Stimulated activated naive B cell treated with anti-CD40 and anti-IgM and Interleukin-4, amounts not matched to agents 10 μg/mL and 1 μg/mL and 100 μg/mL, for 72 hours (primary cell): ENCODE measurements around the gene ATRNL1.
"Not testable (repeated sequence)": the region's sequence is repeated elsewhere in the genome, so short reads cannot be mapped to it uniquely, and the experiment has no call there.

Experiments
- ATAC-seq, 2 donors: fragments of 150-1000 bp; cut with Tn5 transposase; replicated peaks; 2 replicates each; pipeline ENCODE4 v1.10.0; 2021; ENCODE audit warnings: moderate library complexity in 1 of 2
- DNase-seq: peaks from one replicate; pipeline ENCODE4 v3.0.0; 2021
- H3K27ac Mint-ChIP-seq: one replicate; pipeline ENCODE4 v1.8.0; 2022; ENCODE audit warnings: mild to moderate bottlenecking, mixed read lengths
- H3K27me3 Mint-ChIP-seq, 2 donors: one replicate each; pipeline ENCODE4 v1.8.0; 2022; ENCODE audit warnings: mixed read lengths in 2 of 2
- H3K36me3 Mint-ChIP-seq, 2 donors: one replicate each; pipeline ENCODE4 v1.8.0; 2022; ENCODE audit warnings: mixed read lengths in 2 of 2, mild to moderate bottlenecking in 1 of 2
- H3K4me1 Mint-ChIP-seq, 2 donors: one replicate each; pipeline ENCODE4 v1.8.0; 2022; ENCODE audit warnings: mixed read lengths in 2 of 2, mild to moderate bottlenecking in 1 of 2
- H3K4me3 Mint-ChIP-seq, 2 donors: one replicate each; pipeline ENCODE4 v1.8.0; 2022; ENCODE audit warnings: mild to moderate bottlenecking in 2 of 2, mixed read lengths in 2 of 2, moderate library complexity in 1 of 2
- H3K9me3 Mint-ChIP-seq, 2 donors: one replicate each; pipeline ENCODE4 v1.8.0; 2022; ENCODE audit warnings: mixed read lengths in 2 of 2, mild to moderate bottlenecking in 1 of 2

ATRNL1 gene

DNA sequence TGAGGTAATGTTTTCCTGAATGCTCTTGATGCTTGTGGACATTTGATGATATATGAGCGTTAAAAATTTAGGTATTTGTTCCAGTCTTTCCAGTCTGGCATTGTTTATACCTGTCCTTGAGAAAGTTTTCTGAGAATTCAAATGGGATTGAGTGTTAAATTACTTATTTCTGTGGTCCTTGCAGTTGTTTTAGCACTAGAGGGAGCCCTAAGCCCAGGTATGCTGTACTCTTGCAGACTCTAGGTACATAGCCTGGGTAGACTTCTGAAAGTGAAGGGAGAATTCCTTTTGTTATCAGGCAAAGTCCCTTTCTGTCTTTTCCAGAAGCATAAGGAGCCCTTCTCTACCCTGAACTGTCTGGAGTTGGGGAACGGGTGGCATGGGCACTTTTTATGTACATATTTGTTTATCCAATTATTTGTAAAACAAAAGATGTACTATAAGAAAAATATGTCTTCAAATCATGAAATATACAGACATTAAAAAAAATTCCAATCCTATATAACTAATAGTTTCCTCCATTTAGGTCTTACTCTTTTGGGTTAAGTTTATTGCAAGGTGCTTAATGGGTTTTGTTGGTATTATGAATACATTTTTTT is 262.1 kb downstream of the ATRNL1 start:
- no peak overlapping the region for H3K4me3 Mint-ChIP-seq
- ATAC-seq = peak; percentile 60 to 66

GRCh38 chr10:115367920-115368319 is 274.8 kb downstream of the ATRNL1 start:
- not testable (repeated sequence) for H3K4me1 Mint-ChIP-seq, H3K27ac Mint-ChIP-seq, ATAC-seq

More for the DNA sequence above, 262.1 kb downstream of the ATRNL1 start:
- peak; percentile 9 for DNase-seq
- Mint-ChIP-seq H3K36me3 (no peaks in the 10 kb centered on the region), H3K27ac (no peak overlapping the region), H3K9me3 (no peaks in the 10 kb centered on the region), H3K4me1 (no peaks in the 10 kb centered on the region), H3K27me3 (no peaks in the 10 kb centered on the region)

DNA sequence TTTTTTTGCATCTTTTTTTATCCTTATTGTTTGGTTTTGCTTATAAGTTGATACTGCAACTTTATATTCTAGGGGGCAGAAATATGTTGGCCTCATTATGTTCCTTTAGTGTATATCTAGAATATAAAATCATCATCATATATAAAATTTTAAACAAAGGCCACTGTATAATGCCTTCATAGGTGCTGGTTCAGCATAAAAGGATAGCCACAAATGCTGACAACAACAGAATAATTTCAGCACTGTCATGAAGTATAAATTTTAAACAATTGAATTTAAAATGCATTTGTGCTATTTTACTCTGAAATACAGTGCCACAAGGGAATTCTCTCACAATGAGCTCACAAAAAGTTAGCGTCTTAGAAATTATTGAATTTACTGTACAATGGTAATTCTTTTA is 285.9 kb downstream of the ATRNL1 start:
- DNase-seq (no peak), ATAC-seq (no peak)
- Mint-ChIP-seq H3K9me3 (peaks cover 4 to 7% of the 10 kb centered on the region in 2 donors), H3K27ac (no peak overlapping the region), H3K4me3 (no peak overlapping the region), H3K4me1 (no peaks in the 10 kb centered on the region), H3K36me3 (no peaks in the 10 kb centered on the region), H3K27me3 (no peaks in the 10 kb centered on the region)

More at GRCh38 chr10:115367920-115368319, 274.8 kb downstream of the ATRNL1 start:
- peaks cover 13 to 18% of the 10 kb centered on the region in 2 donors for H3K9me3 Mint-ChIP-seq
- not testable (repeated sequence) for H3K27me3 Mint-ChIP-seq, H3K36me3 Mint-ChIP-seq, DNase-seq, H3K4me3 Mint-ChIP-seq

DNA sequence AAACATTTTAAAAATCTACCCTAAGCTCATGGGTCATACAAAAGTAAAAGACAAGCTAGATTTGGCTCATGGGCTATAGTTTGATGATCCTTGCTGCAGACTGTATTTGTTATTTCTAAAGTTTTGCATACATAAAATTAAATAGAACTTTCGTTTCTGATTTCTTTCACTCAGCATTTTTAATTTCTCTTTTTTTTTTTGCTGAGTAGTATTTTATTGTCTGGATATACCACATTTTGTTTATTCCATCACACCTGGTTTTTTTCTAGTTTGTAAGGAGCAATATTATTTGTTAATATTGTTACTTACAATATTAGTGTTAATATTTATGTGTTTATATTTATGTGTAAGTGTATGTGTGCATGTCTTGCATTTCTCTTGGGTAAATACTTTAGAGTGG is 291.5 kb downstream of the ATRNL1 start:
- DNase-seq = no peak
- no peaks in the 10 kb centered on the region for H3K27me3 Mint-ChIP-seq
- no peaks in the 10 kb centered on the region for H3K36me3 Mint-ChIP-seq
- no peak overlapping the region for H3K4me3 Mint-ChIP-seq
- no peaks in the 10 kb centered on the region for H3K4me1 Mint-ChIP-seq
- ATAC-seq = no peak
- no peaks in the 10 kb centered on the region for H3K9me3 Mint-ChIP-seq
- no peak overlapping the region for H3K27ac Mint-ChIP-seq

DNA sequence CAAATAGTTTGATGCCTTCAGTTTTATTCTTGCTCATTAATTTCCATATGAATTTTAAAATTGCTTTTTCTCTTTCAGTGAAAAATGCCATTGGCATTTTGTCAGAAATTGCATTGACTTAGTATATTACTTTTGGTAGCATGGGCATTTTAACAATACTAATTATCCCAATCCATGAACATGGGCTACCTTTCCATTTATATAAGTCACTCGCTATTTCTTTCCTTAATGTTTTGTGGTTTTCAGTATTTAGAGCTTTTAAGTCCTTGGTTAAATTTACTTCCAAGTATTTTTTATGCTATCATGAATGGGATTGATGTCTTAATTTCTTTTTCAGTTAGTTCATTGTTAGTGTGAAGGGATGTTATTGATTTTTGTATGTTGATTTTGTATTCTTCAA is 297.4 kb downstream of the ATRNL1 start:
- ATAC-seq (no peak), DNase-seq (no peak)
- H3K4me3 Mint-ChIP-seq = no peak overlapping the region
- no peak overlapping the region for H3K27ac Mint-ChIP-seq
- H3K9me3 Mint-ChIP-seq = no peaks in the 10 kb centered on the region
- H3K27me3 Mint-ChIP-seq = no peaks in the 10 kb centered on the region
- H3K36me3 Mint-ChIP-seq = no peaks in the 10 kb centered on the region
- H3K4me1 Mint-ChIP-seq = no peaks in the 10 kb centered on the region

DNA sequence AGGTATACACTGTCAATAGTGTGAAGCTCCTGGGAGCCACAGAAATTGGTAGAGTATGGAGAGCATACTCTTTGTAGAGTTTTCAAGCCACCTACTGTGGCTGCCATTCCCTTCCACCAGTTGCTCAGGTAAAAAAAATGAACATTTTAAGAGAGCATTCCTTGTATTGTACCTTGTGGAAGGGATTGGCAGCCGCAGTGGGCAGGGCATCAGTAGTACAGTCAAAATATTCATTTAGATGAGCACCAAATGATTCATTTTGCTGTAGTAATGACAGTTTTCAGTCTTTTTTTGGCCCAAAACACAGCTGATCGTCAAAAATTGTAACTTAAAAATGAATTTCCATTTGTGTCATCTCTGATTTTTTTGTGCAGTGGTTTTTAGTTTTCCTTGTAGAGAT is 304.9 kb downstream of the ATRNL1 start:
- no peaks in the 10 kb centered on the region for H3K4me1 Mint-ChIP-seq
- H3K36me3 Mint-ChIP-seq = no peaks in the 10 kb centered on the region
- ATAC-seq (no peak), DNase-seq (no peak)
- no peak overlapping the region for H3K27ac Mint-ChIP-seq
- H3K9me3 Mint-ChIP-seq = peaks cover 2 to 4% of the 10 kb centered on the region in 2 donors
- H3K4me3 Mint-ChIP-seq = no peak overlapping the region
- no peaks in the 10 kb centered on the region for H3K27me3 Mint-ChIP-seq

- DNase-seq (no peak), ATAC-seq (no peak)
- H3K27me3 Mint-ChIP-seq = no peaks in the 10 kb centered on the region
- no peaks in the 10 kb centered on the region for H3K4me1 Mint-ChIP-seq
- no peak overlapping the region for H3K27ac Mint-ChIP-seq
- no peaks in the 10 kb centered on the region for H3K36me3 Mint-ChIP-seq
- no peak overlapping the region for H3K4me3 Mint-ChIP-seq
- H3K9me3 Mint-ChIP-seq = peaks cover 3 to 4% of the 10 kb centered on the region in 2 donors
Observed at GRCh38 chr10:115402699-115403098, 309.5 kb downstream of the ATRNL1 start.

GRCh38 chr10:115405838-115406237 is 312.7 kb downstream of the ATRNL1 start:
- DNase-seq, H3K36me3 Mint-ChIP-seq, H3K4me3 Mint-ChIP-seq, H3K27me3 Mint-ChIP-seq, H3K4me1 Mint-ChIP-seq, ATAC-seq, H3K9me3 Mint-ChIP-seq, H3K27ac Mint-ChIP-seq: not testable (repeated sequence)

DNA sequence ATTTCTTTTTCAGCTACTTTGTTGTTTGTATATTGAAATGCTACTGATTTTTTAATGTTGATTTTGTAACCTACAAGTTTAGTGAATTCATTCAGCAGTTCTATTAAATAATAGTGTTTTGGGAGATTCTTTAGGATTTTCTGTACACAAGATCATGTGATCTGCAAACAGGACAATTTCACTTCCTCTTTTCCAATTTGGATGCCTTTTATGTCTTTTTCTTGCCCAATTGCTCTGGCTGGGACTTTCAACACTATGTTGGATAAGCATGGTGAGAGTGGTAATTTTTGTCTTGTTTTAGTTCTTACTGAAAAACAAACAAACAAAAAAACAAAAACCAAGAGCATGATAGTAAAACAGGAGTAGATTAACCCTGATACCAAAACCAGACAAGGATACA is 316.2 kb downstream of the ATRNL1 start:
- Mint-ChIP-seq H3K4me3 (no peak overlapping the region), H3K27me3 (no peaks in the 10 kb centered on the region), H3K36me3 (no peaks in the 10 kb centered on the region), H3K4me1 (no peaks in the 10 kb centered on the region), H3K9me3 (peaks cover 6 to 8% of the 10 kb centered on the region in 2 donors), H3K27ac (no peak overlapping the region)
- DNase-seq (no peak), ATAC-seq (no peak)

GRCh38 chr10:115417585-115418265 is 324.6 kb downstream of the ATRNL1 start:
- H3K4me3 Mint-ChIP-seq = no peak overlapping the region
- no peaks in the 10 kb centered on the region for H3K27me3 Mint-ChIP-seq
- ATAC-seq = peak; percentile 64 to 65
- DNase-seq = no peak
- no peaks in the 10 kb centered on the region for H3K36me3 Mint-ChIP-seq
- no peaks in the 10 kb centered on the region for H3K4me1 Mint-ChIP-seq
- H3K27ac Mint-ChIP-seq = no peak overlapping the region
- H3K9me3 Mint-ChIP-seq = peaks cover 6 to 12% of the 10 kb centered on the region in 2 donors

GRCh38 chr10:115422624-115423023 is 329.5 kb downstream of the ATRNL1 start:
- H3K27ac Mint-ChIP-seq = no peak overlapping the region
- H3K9me3 Mint-ChIP-seq = peaks cover 6 to 11% of the 10 kb centered on the region in 2 donors
- ATAC-seq (no peak), DNase-seq (no peak)
- H3K36me3 Mint-ChIP-seq = no peaks in the 10 kb centered on the region
- H3K4me3 Mint-ChIP-seq = no peak overlapping the region
- no peaks in the 10 kb centered on the region for H3K27me3 Mint-ChIP-seq
- H3K4me1 Mint-ChIP-seq = no peaks in the 10 kb centered on the region

GRCh38 chr10:115427611-115428010 is 334.4 kb downstream of the ATRNL1 start:
- DNase-seq (no peak), ATAC-seq (no peak)
- no peaks in the 10 kb centered on the region for H3K9me3 Mint-ChIP-seq
- no peaks in the 10 kb centered on the region for H3K36me3 Mint-ChIP-seq
- no peak overlapping the region for H3K27ac Mint-ChIP-seq
- H3K4me1 Mint-ChIP-seq = no peaks in the 10 kb centered on the region
- H3K4me3 Mint-ChIP-seq = no peak overlapping the region
- H3K27me3 Mint-ChIP-seq = no peaks in the 10 kb centered on the region

GRCh38 chr10:115432188-115432819 is 339.1 kb downstream of the ATRNL1 start:
- no peaks in the 10 kb centered on the region for H3K27me3 Mint-ChIP-seq
- no peaks in the 10 kb centered on the region for H3K9me3 Mint-ChIP-seq
- no peaks in the 10 kb centered on the region for H3K36me3 Mint-ChIP-seq
- DNase-seq = no peak
- H3K27ac Mint-ChIP-seq = no peak overlapping the region
- H3K4me1 Mint-ChIP-seq = no peaks in the 10 kb centered on the region
- no peak for ATAC-seq
- no peak overlapping the region for H3K4me3 Mint-ChIP-seq

DNA sequence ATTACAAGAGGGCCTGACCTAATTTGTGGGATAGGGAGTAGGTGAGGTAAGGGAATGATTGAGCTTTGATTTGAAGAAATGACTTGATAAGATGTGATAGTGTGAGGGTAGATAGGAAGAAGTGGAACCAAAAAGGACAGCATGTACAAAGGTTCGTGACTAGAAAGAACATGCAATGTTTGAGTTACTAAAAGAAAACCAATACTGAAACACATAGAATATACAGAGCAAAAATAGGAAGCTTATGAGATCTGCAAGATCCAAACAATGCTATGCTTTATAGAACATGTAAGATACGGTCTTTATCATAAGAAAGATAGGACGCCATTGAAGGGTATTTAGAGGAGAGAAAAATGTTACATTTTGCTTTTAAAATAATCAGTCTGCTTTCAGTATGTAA is 343.8 kb downstream of the ATRNL1 start:
- DNase-seq = no peak
- Mint-ChIP-seq H3K27me3 (no peaks in the 10 kb centered on the region), H3K36me3 (no peaks in the 10 kb centered on the region), H3K27ac (no peak overlapping the region), H3K9me3 (no peaks in the 10 kb centered on the region), H3K4me3 (no peak overlapping the region), H3K4me1 (no peaks in the 10 kb centered on the region)
- ATAC-seq = no peak

DNA sequence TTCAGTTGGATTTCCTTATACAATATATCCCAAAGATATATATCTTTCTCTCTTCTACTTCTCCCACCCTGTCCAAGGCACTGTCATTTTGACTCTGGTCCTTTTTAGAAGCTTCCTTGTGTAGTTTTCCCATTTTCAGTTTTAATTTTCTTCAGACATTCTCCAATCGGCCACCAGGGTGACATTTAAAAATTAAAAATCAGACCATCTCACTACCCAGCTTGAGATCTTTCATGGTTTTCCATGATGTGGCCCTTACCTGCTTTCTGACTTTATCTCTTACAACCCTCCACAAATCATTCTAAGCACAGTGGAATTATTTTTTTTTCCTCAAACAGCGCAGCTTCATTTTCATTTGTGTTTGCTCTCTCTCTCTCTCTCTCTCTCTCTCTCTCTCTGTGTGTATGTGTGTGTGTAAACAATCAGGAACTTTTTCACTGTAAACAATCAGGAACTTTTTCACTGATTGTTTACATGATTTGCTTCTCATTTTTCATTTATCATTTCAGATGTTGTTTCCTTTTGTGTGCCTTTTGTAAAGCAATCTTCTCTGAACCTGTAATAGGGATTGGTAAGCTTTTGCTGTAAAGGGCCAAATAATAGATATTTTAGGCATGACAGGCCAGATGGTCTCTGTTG is 348.9 kb downstream of the ATRNL1 start:
- Mint-ChIP-seq H3K9me3 (no peaks in the 10 kb centered on the region), H3K4me3 (no peak overlapping the region), H3K27me3 (no peaks in the 10 kb centered on the region), H3K4me1 (no peaks in the 10 kb centered on the region), H3K36me3 (no peaks in the 10 kb centered on the region), H3K27ac (no peak overlapping the region)
- no peak for ATAC-seq
- DNase-seq = no peak
